Endothelial cell of umbilical vein (primary cell): ENCODE data around the gene AP5B1. TPM values are rescaled to one million over a fixed set of nuclear protein-coding genes. Genes with fewer than 3 reads are reported as not detected.

Experiments used
- BruUV-seq: library from RNA; stranded (reverse); fragments of 400-500 nt; replicated peaks from 2 replicates; lab custom pipeline; 2021; lab: Mats Ljungman, UMichigan
- CTCF ChIA-PET: fragments of 300-600, 350-600 bp; sonication (Branson Sonifier 250); formaldehyde crosslinking; loops from one replicate; lab custom pipeline; 2021; ENCODE audit warnings: antibody characterized with exemption, inconsistent platforms; lab: Charles Lee
- POLR2A ChIA-PET: fragments of 300-600, 350-600 bp; sonication (Branson Sonifier 250); formaldehyde crosslinking; loops from one replicate; lab custom pipeline; 2021; ENCODE audit warnings: antibody characterized with exemption, inconsistent platforms; lab: Charles Lee
- DNase-seq: peaks from one replicate; pipeline ENCODE4 v3.0.0-alpha.2; 2011; ENCODE audit warnings: low read depth, low spot score
- FAIRE-seq: peaks from 2 replicates; lab custom pipeline; 2011; peaks lifted over from hg19 to GRCh38; lab: Jason Lieb, UNC
- H2AFZ ChIP-seq: 2 replicates; pipeline ENCODE4 v1.6.0; 2012; ENCODE audit warnings: low read depth, low read length, control low read depth, inconsistent platforms
- H3K27ac ChIP-seq: 2 replicates; pipeline ENCODE4 v1.5.1; 2011; ENCODE audit warnings: low read depth, mild to moderate bottlenecking, control low read depth, low read length, moderate library complexity; ENCODE audit not compliant: insufficient read depth
- H3K27me3 ChIP-seq, 2 experiments: 2 replicates each; pipeline versions ENCODE4 v1.6.0 to v1.6.1; 2011; ENCODE audit warnings: low read length in 2 of 2, mixed read lengths in 1 of 2; ENCODE audit not compliant: control insufficient read depth in 2 of 2, insufficient read depth in 2 of 2
- H3K36me3 ChIP-seq, 2 experiments: 2 replicates in 1 of 2; 3 replicates in 1 of 2; pipeline ENCODE4 v1.5.1; 2011; ENCODE audit warnings: low read length in 2 of 2, mild to moderate bottlenecking in 1 of 2, moderate library complexity in 1 of 2; ENCODE audit not compliant: control insufficient read depth in 2 of 2, insufficient read depth in 2 of 2; ENCODE audit errors: extremely low read depth in 1 of 2
- H3K4me1 ChIP-seq: 3 replicates; pipeline ENCODE4 v1.5.1; 2011; ENCODE audit warnings: mild to moderate bottlenecking, low read length; ENCODE audit not compliant: control insufficient read depth, insufficient read depth; ENCODE audit errors: extremely low read depth
- H3K4me2 ChIP-seq: 2 replicates; pipeline ENCODE4 v1.6.1; 2011; ENCODE audit warnings: low read length, control low read depth, mixed read lengths; ENCODE audit not compliant: insufficient read depth
- H3K4me3 ChIP-seq, 3 experiments: fragments of 200-600 bp in 1 of 3; sonication (generic), shearing (Covaris generic) in 1 of 3; replicated peaks in 1 of 3; 2 replicates each; pipeline ENCODE4 v1.5.1; 2011 to 2016; ENCODE audit warnings: control low read depth in 3 of 3, low read length in 3 of 3, mild to moderate bottlenecking in 2 of 3, inconsistent platforms in 1 of 3, low read depth in 1 of 3, moderate library complexity in 1 of 3; ENCODE audit not compliant: insufficient read depth in 1 of 3
- H3K79me2 ChIP-seq: 2 replicates; pipeline ENCODE4 v1.6.0; 2012; ENCODE audit warnings: low read length, inconsistent platforms; ENCODE audit not compliant: control insufficient read depth, insufficient read depth
- H3K9ac ChIP-seq: replicated peaks from 2 replicates; pipeline ENCODE3; 2011; ENCODE audit warnings: low read length, control low read depth; ENCODE audit not compliant: insufficient read depth; ENCODE audit errors: extremely low read depth
- H3K9me1 ChIP-seq: replicated peaks from 3 replicates; pipeline ENCODE4 v1.6.0; 2011; ENCODE audit warnings: mild to moderate bottlenecking, low read length; ENCODE audit not compliant: control insufficient read depth, insufficient read depth; ENCODE audit errors: extremely low read depth
- H3K9me3 ChIP-seq: replicated peaks from 2 replicates; pipeline ENCODE4 v1.5.1; 2012; ENCODE audit warnings: low read length, inconsistent platforms; ENCODE audit not compliant: control insufficient read depth, insufficient read depth
- H4K20me1 ChIP-seq: replicated peaks from 2 replicates; pipeline ENCODE3; 2011; ENCODE audit warnings: mild to moderate bottlenecking, low read length; ENCODE audit not compliant: control insufficient read depth, insufficient read depth; ENCODE audit errors: extremely low read depth
- EZH2 ChIP-seq: IDR thresholded peaks from 2 replicates; pipeline ENCODE4 v1.6.1; 2012; ENCODE audit warnings: borderline replicate concordance, low read depth, mild to moderate bottlenecking, moderate library complexity, low read length, inconsistent platforms; ENCODE audit not compliant: severe bottlenecking
- JUN ChIP-seq: IDR thresholded peaks from 2 replicates; pipeline ENCODE4 v1.6.1; 2011; ENCODE audit warnings: borderline replicate concordance, low read depth; ENCODE audit not compliant: insufficient read length, insufficient read depth
- MYC ChIP-seq: IDR thresholded peaks from one replicate; pipeline ENCODE4 v1.6.1; 2011; ENCODE audit warnings: mild to moderate bottlenecking, low read depth, low read length
- POLR2A ChIP-seq: IDR thresholded peaks from 2 replicates; pipeline ENCODE4 v1.6.1; 2012; ENCODE audit warnings: low read depth, mild to moderate bottlenecking, control low read depth, low read length
- POLR2AphosphoS5 ChIP-seq: IDR thresholded peaks from 2 replicates; pipeline ENCODE4 v1.6.1; 2012; ENCODE audit warnings: low read depth, mild to moderate bottlenecking, control low read depth, low read length, moderate library complexity; ENCODE audit not compliant: insufficient read depth
- dilution Hi-C: fragments of 300-500 bp; cut with MboI; formaldehyde crosslinking; loops from one replicate; pipeline ENCODE4 v1.15.0; 2019; ENCODE audit warnings: low sequenced_read_pairs; ENCODE audit not compliant: extremely low pct_ligation_motif_present
- intact Hi-C: fragments of 100-400 bp; cut with micrococcal nuclease; formaldehyde crosslinking; loops from one replicate; pipeline ENCODE4 v1.10.0; 2022
- polyA plus RNA-seq, 4 experiments: library from polyadenylated mRNA; depleted of rRNA in 3 of 4; stranded (reverse) in 3 of 4; unstranded in 1 of 4; fragments of >200 nt; gene quantifications; 2 replicates each; pipeline versions ENCODE4 v1.2.1 to v1.2.3, GENCODE V29; 2011 to 2012; ENCODE audit warnings: missing spikeins in 1 of 4
- total RNA-seq: library from RNA; stranded (reverse); gene quantifications from 2 replicates; pipeline ENCODE4 v1.2.3, GENCODE V29; 2021
- TF ChIP-seq, protein P1 (sequence below), 2 donors: IDR thresholded peaks; 1 replicate in 1 of 2; 2 replicates in 1 of 2; pipeline ENCODE4 v1.5.1; 2011; ENCODE audit warnings: low read length in 2 of 2, mild to moderate bottlenecking in 2 of 2, moderate library complexity in 2 of 2, control low read depth in 1 of 2, inconsistent platforms in 1 of 2, low read depth in 1 of 2; ENCODE audit not compliant: insufficient read depth in 1 of 2; ENCODE audit errors: extremely low read depth in 1 of 2
- TF ChIP-seq, protein P2 (sequence below): IDR thresholded peaks from 2 replicates; pipeline ENCODE4 v1.6.1; 2011; ENCODE audit not compliant: insufficient read depth, insufficient read length

The AP5B1 gene
- total and polyA plus RNA-seq, 2 donors (not counting 3 experiments of a cell fraction or from before 2014, with no cell fraction given), result 9.2 to 15.3 TPM

DNA sequence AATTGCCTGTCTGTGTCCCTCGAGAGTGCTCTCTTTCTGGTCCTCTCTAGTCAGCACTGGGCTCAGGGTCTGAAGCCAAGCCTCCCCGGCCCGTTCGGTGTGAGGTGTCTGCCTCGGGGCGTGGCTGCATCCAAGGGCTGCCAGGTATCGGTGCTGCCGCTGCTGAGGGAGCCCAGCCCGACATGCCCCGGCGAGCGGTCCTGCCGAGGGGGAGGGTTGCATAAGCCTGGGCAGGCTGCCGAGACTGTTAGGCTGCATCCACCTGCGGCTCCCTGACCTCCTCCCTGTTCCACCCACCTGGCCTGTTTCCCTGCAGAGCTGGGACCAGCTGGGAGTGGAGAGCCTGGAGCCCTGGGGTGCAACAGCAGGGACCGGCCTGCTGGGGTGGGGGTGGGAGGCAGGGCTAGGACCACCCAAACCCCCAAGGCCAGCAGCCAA, 12.4 kb upstream of the AP5B1 start:
- CTCF ChIA-PET, result interaction anchor here (1.3 to 6.2 kb wide), 2 partner anchors 13 to 23 kb away, joined by 5 to 71 read pairs; partner anchors contain the start of gene AP5B1
- no peaks in the 10 kb centered on the region for H3K36me3 ChIP-seq

DNA sequence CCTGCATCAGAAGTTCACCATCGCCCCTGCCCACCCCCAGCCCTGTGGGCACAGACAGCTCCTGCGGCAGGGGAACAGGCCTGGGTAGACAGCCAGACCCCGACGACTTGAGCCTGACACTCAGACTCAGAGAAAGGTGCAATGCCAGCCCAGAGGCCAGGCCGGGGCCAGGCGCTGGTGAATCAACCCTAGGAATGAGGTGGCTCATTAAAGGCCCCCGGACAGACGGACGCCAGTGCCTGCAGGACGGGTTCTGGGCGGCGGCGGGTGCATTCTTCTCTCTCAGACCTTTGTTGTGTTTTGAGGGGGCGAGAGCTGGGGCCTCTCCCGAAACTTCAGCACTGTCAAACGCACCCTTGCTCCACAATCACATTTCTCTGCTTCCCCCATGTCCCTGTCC, 11.7 kb upstream of the AP5B1 start:
- dilution Hi-C loops, result no loop called here
- Histone ChIP-seq H2AFZ (no peak overlapping the region), H3K27me3 (peaks cover 21 to 22% of the 10 kb centered on the region in 2 experiments), H4K20me1 (no peaks in the 10 kb centered on the region), H3K27ac (no peak overlapping the region), H3K9ac (no peak overlapping the region), H3K79me2 (no peaks in the 10 kb centered on the region), H3K4me3 (no peak overlapping the region), H3K9me1 (no peaks in the 10 kb centered on the region), H3K4me2 (no peak overlapping the region), H3K36me3 (no peaks in the 10 kb centered on the region), H3K9me3 (no peaks in the 10 kb centered on the region), H3K4me1 (no peaks in the 10 kb centered on the region)
- DNase-seq (no peak), FAIRE-seq (no peak)
- CTCF ChIA-PET, result interaction anchor here (1.3 to 6.2 kb wide), 2 partner anchors 12 to 23 kb away, joined by 5 to 71 read pairs; partner anchors contain the start of gene AP5B1
- TF ChIP-seq, protein P1, sequence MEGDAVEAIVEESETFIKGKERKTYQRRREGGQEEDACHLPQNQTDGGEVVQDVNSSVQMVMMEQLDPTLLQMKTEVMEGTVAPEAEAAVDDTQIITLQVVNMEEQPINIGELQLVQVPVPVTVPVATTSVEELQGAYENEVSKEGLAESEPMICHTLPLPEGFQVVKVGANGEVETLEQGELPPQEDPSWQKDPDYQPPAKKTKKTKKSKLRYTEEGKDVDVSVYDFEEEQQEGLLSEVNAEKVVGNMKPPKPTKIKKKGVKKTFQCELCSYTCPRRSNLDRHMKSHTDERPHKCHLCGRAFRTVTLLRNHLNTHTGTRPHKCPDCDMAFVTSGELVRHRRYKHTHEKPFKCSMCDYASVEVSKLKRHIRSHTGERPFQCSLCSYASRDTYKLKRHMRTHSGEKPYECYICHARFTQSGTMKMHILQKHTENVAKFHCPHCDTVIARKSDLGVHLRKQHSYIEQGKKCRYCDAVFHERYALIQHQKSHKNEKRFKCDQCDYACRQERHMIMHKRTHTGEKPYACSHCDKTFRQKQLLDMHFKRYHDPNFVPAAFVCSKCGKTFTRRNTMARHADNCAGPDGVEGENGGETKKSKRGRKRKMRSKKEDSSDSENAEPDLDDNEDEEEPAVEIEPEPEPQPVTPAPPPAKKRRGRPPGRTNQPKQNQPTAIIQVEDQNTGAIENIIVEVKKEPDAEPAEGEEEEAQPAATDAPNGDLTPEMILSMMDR (IDR thresholded peaks at IDR 0.05; ENCODE audit: extremely low read depth in 1 of 2, insufficient read depth in 1 of 2, low read depth in 1 of 2, low read length in 2 of 2), result no peak
- no peak for TF ChIP-seq POLR2AphosphoS5
- TF ChIP-seq, protein P2, sequence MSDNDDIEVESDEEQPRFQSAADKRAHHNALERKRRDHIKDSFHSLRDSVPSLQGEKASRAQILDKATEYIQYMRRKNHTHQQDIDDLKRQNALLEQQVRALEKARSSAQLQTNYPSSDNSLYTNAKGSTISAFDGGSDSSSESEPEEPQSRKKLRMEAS, result no peak
- TF ChIP-seq JUN, result no peak
- no peak for TF ChIP-seq EZH2
- no peak for TF ChIP-seq POLR2A
- no TSS peak for BruUV-seq
- intact Hi-C loops, result no loop called here
- POLR2A ChIA-PET, result no interaction called here

More for the DNA sequence above, 12.4 kb upstream of the AP5B1 start:
- no peak overlapping the region for H3K4me3 ChIP-seq
- FAIRE-seq (no peak), DNase-seq (no peak)
- H3K27ac ChIP-seq, result no peak overlapping the region
- peaks cover 15 to 18% of the 10 kb centered on the region in 2 experiments for H3K27me3 ChIP-seq
- POLR2A ChIA-PET, result no interaction called here
- no peaks in the 10 kb centered on the region for H3K9me1 ChIP-seq
- no peaks in the 10 kb centered on the region for H3K9me3 ChIP-seq
- TF ChIP-seq JUN, result no peak
- TF ChIP-seq MYC, result no peak
- TF ChIP-seq, protein P1 (IDR thresholded peaks at IDR 0.05; ENCODE audit: extremely low read depth in 1 of 2, insufficient read depth in 1 of 2, low read depth in 1 of 2, low read length in 2 of 2), result no peak
- TF ChIP-seq, protein P2, result no peak
- H3K9ac ChIP-seq, result no peak overlapping the region
- dilution Hi-C loops, result no loop called here
- intact Hi-C loops, result no loop called here
- H3K4me1 ChIP-seq, result no peaks in the 10 kb centered on the region
- BruUV-seq, result no TSS peak
- H3K79me2 ChIP-seq, result no peaks in the 10 kb centered on the region
- H4K20me1 ChIP-seq, result no peaks in the 10 kb centered on the region
- H2AFZ ChIP-seq, result no peak overlapping the region
- H3K4me2 ChIP-seq, result no peak overlapping the region
